Stomach smooth muscle (tissue), 2 donors: ENCODE measurements around the gene IPO11.

ENCODE experiments used
- H3K27ac ChIP-seq: one replicate; pipeline ENCODE4 v1.7.0; 2013; ENCODE audit warnings: mild to moderate bottlenecking, low read length, inconsistent platforms
- H3K27me3 ChIP-seq, 2 donors: one replicate each; pipeline ENCODE4 v1.7.0; 2013; ENCODE audit warnings: low read length in 2 of 2; ENCODE audit not compliant: insufficient read depth in 2 of 2, control insufficient read depth in 1 of 2
- H3K36me3 ChIP-seq, 2 donors: one replicate each; pipeline ENCODE4 v1.7.0; 2013; ENCODE audit warnings: low read length in 2 of 2; ENCODE audit not compliant: control insufficient read depth in 2 of 2, insufficient read depth in 2 of 2
- H3K4me1 ChIP-seq: one replicate; pipeline ENCODE4 v1.7.0; 2013; ENCODE audit warnings: low read length; ENCODE audit not compliant: control insufficient read depth, insufficient read depth
- H3K4me3 ChIP-seq, 2 donors: one replicate each; pipeline ENCODE4 v1.7.0; 2013; ENCODE audit warnings: low read length in 2 of 2
- H3K9ac ChIP-seq, 2 donors: one replicate each; pipeline ENCODE4 v1.7.0; 2013; ENCODE audit warnings: low read length in 2 of 2, mild to moderate bottlenecking in 1 of 2
- H3K9me3 ChIP-seq, 2 donors: one replicate each; pipeline ENCODE4 v1.7.0; 2013; ENCODE audit warnings: low read length in 2 of 2; ENCODE audit not compliant: control insufficient read depth in 2 of 2
- donor health status: healthy.
- donor health status: Pancreatic carcinoma.

The IPO11 gene

DNA sequence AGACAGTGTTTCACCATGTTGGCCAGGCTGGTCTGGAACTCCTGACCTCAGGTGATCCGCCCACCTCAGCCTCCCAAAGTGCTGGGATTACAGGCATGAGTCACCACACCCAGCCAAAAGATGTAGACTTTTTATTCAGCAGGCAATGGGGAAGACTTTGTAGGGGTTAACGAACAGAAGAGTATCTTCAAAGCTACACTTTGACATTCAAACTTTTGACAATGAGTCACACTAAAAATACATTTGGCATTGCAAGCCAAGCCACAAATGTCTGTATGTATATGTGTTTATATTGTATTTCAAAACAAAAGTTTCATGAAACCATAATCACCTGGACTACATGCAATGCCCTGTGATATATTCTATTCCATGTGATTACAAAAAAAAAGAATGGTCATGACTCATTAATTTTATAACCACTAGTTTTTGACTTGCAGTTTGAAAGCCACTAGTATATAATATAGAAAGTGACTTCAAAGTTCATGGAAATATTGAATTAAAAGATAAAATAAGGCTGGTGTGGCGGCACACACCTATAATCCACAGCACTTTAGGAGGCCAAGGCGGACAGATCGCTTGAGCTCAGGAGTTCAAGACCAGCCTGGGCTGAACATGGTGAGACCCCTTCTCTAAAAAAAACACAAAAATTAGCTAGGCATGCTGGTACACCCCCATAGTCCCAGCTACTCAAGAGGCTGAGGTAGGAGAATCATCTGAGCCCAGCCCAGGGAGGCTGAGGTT is 17.2 kb upstream of the IPO11 start:
- Histone ChIP-seq H3K9me3 (no peaks in the 10 kb centered on the region), H3K4me1 (no peaks in the 10 kb centered on the region), H3K36me3 (peaks cover 24 to 27% of the 10 kb centered on the region in 2 donors), H3K27ac (no peak overlapping the region), H3K4me3 (no peak overlapping the region), H3K9ac (no peak overlapping the region), H3K27me3 (no peaks in the 10 kb centered on the region)

DNA sequence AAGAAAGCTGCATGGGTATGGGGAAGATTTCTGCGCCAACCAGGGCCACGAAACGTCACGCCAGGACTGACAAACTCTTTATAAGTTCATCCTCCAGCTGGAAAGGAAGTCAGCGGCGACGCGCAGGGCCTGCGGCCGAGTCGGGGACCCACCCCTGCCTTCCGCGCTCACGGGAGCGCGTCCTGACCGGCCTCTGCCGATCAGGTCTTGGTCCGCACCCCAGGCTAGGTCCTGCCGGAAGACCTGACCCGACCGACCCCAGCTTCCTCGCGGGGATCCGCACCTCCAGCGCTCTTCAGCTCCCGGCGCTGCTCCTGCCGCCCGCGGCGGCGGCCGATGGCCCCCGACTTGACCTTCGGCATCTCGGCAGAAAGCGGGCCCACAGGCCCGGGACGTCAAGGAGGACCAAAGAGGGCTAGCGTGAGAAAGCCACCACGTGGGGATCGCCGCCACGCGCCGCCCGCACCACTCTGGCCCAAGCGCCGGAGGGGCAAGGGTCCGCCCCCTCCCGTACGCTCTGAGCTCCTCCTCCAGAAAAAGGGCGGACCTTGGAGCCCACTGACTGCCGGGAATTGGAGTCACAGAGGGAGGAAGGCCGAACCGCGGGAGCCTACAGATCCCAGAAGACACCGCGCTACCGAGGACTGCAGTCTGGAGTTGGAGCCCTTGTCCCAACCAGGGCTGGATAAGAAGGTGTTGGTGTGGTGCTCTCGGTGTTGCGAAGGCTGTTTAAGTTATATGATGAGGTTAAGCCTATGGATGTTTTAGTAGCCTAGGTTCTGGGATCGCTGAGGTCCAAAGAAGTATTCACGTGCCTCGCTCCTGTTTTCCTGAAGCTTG is 8.9 kb upstream of the IPO11 start, which contains the start of gene DIMT1:
Gene DIMT1 (minus strand): TSS at position 495 of the 840 bp plus-strand sequence. CDS start 133 bp downstream, at position 362.
- Histone ChIP-seq H3K4me3 (peak within 1 kb of the TSS; percentile 93 to 99), H3K27ac (peak within 1 kb of the TSS; percentile 89), H3K9ac (peak within 1 kb of the TSS; percentile 90 to 92), H3K36me3 (peaks cover 0 to 5% of the 10 kb centered on the region in 2 donors), H3K27me3 (no peaks in the 10 kb centered on the region), H3K9me3 (no peaks in the 10 kb centered on the region), H3K4me1 (peaks cover 5% of the 10 kb centered on the region)

DNA sequence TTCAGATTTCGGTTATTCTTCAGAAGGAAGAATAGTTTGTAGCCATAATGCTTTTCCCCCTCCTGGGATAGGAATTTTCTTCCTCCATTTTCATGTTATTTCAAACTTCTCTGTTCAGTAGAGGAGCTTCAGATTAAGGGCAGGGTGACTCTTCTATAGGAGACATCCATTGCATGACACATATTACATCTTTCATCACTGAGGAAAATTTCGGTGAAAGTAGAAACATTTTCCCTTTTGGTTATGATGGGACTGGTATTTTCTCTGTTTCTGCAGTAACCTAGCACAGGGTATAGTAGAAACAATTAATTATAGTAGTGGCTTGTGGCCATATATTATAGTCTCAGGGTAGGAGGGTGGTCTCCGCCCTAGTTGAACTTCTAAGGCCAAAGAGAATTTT is 1.1 kb downstream of the IPO11 start:
- no peaks in the 10 kb centered on the region for H3K27me3 ChIP-seq

DNA sequence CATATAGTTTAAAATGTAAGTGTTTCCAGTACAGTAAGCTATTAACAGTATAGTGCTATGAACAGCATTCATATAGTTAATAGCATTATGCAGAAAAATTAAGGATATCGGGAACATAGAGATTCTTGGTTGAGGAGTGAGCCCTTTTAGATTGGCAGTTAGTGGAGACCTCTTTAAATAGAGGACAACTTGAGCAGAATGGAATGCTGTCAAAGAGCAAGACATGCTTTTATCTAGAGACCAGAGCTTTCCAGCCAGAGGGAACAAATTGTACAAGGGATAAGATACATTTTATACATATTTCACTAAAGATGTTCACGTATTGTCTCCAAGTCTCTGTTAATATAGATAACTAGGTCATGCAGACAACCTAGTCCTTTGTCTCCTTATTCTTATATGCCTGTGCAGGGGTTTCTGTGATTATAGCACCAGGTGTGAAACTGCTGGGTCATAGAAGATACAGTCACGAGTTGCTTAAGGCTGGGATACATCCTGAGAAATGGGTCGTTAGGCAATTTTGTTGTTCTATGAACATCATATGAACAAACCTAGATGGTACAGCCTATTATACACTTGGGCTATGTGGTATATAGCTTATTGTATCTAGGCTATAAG is 6.0 kb downstream of the IPO11 start:
- Histone ChIP-seq H3K4me1 (peaks cover 2% of the 10 kb centered on the region), H3K9ac (no peak overlapping the region), H3K36me3 (no peaks in the 10 kb centered on the region), H3K27me3 (no peaks in the 10 kb centered on the region), H3K27ac (no peak overlapping the region), H3K4me3 (no peak overlapping the region), H3K9me3 (no peaks in the 10 kb centered on the region)

More for the DNA sequence above, 1.1 kb downstream of the IPO11 start:
- Histone ChIP-seq H3K4me1 (peaks cover 7% of the 10 kb centered on the region), H3K36me3 (no peaks in the 10 kb centered on the region), H3K9ac (no peak overlapping the region), H3K4me3 (peak overlapping the region; percentile 78 to 95), H3K27ac (no peak overlapping the region), H3K9me3 (no peaks in the 10 kb centered on the region)

DNA sequence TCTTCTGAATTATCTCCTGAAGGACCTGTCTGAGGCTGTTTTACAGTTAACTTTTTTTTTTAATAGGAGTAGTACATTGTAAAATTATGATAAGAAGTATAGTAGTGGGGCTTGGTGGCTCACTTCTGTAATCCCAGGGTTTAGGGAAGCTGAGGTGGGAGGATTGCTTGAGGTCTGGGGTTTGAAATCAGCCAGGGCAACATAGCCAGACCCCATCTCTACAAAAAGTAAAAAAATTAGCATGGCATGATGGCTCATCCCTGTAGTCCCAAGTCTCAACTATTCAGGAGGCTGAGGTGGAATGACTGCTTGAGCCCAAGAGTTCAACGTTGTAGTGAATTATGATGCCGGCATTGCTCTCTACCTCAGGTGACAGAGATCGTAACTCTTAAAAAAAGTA is 7.0 kb downstream of the IPO11 start:
- no peak overlapping the region for H3K27ac ChIP-seq
- H3K4me3 ChIP-seq = no peak overlapping the region
- no peaks in the 10 kb centered on the region for H3K27me3 ChIP-seq

DNA sequence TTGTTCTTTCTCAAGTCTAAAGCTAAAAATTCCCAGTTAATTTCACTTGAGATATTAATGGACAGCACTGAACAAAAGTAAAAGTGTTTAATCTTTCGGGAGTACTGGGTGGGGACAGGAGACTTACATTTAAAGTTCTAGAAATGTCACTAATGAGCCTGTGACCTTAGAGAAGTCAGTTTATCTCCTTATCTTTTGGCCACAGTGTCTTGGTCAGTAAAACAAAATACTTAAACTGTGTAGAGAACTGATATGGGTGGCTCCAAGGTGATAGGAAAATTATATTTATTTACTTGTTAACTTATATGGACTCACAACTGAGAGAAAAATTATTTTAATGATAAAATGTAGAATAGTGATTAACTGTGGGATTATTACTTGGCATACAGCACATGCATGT is 8.9 kb downstream of the IPO11 start:
- Histone ChIP-seq H3K27me3 (no peaks in the 10 kb centered on the region), H3K4me3 (no peak overlapping the region), H3K27ac (no peak overlapping the region), H3K36me3 (no peaks in the 10 kb centered on the region), H3K4me1 (no peaks in the 10 kb centered on the region), H3K9ac (no peak overlapping the region), H3K9me3 (no peaks in the 10 kb centered on the region)

More for the DNA sequence above, 7.0 kb downstream of the IPO11 start:
- Histone ChIP-seq H3K9me3 (no peaks in the 10 kb centered on the region), H3K4me1 (no peaks in the 10 kb centered on the region), H3K36me3 (no peaks in the 10 kb centered on the region), H3K9ac (no peak overlapping the region)

DNA sequence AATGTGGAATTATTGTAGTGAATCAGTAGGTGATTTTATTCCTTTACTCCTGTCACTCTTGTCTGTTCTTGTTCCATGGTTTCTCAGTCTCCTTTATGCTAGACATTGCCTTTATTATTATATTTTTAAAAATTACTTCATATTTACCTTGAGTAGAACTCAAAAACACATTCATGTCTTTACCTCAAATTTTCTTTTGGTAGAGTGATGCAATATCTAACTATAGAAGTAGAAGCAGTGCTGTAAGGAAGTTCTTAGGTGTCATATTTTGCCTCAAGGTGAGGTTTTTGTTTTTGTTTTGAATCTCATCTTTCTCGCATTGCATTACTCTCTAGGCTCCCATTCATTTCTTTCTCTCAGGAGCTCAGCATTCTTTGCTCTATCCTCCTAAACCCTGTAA is 12.2 kb downstream of the IPO11 start:
- Histone ChIP-seq H3K36me3 (no peaks in the 10 kb centered on the region), H3K4me3 (no peak overlapping the region), H3K27me3 (no peaks in the 10 kb centered on the region), H3K27ac (no peak overlapping the region), H3K4me1 (no peaks in the 10 kb centered on the region), H3K9me3 (no peaks in the 10 kb centered on the region), H3K9ac (no peak overlapping the region)

DNA sequence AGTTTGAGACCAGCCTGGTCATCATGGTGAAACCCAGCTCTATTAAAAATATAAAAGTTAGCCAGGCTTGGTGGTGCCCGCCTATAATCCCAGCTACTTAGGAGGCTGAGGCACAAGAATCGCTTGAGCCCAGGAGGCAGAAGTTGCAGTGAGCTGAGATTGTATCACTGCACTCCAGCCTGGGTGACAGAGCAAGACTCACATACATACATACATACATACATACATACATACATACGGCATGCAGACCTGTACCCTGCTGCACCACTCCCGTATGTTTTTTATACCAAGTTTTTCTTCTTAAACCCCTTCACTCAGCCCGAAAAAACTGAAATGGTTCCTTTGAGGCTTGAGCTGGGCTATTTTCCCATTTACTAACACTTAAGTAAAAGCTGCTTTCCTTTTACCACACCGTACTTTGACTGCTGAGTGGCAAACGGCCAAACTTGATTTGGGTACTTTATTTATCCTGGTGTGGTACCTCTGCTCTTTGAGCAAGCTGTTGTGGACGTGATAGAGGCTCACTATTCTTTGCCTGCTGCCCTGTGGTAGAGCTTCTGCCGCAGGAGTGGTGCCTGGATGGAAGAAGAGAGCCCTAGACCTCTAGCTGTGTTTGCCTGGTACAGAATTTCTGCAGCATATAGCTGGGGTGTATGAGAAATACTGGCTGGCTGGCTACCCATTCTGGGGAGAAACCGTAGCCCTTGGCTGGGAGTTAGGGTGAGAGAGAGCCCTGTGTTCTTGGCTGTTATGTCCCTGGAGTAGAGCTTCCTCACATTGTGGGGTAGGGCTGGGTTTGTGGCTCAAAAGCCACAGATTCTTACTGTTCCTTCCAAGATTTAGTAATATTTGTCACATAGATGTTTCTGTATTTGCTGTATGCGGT is 19.4 kb downstream of the IPO11 start:
- Histone ChIP-seq H3K4me1 (peaks cover 2% of the 10 kb centered on the region), H3K27me3 (no peaks in the 10 kb centered on the region), H3K27ac (no peak overlapping the region), H3K4me3 (no peak overlapping the region), H3K9ac (no peak overlapping the region), H3K9me3 (no peaks in the 10 kb centered on the region), H3K36me3 (no peaks in the 10 kb centered on the region)

DNA sequence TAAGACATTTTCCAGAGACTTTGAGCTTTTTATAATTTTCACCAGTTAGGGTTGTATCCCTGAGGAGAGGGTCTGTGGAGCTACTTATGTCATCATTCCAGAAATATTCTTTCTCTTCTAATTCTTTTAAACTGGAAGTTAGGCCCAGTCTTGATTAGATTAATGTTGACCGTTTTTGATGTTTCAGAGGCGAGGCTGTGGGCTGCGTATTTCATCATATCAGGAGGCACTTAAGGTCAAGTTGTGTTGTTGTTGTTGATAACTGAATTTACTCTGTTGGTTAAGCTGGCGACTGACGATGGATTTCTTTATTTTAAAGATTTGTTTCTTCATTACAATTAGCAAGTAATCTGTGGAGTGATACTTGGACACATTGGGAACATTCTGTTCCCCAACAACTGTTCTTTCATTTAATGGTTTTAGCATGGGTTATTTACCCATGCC is 20.1 kb downstream of the IPO11 start:
- no peak overlapping the region for H3K4me3 ChIP-seq
- no peak overlapping the region for H3K27ac ChIP-seq
- no peaks in the 10 kb centered on the region for H3K27me3 ChIP-seq
- H3K9me3 ChIP-seq = no peaks in the 10 kb centered on the region
- H3K9ac ChIP-seq = no peak overlapping the region
- peaks cover 2% of the 10 kb centered on the region for H3K4me1 ChIP-seq
- H3K36me3 ChIP-seq = no peaks in the 10 kb centered on the region

DNA sequence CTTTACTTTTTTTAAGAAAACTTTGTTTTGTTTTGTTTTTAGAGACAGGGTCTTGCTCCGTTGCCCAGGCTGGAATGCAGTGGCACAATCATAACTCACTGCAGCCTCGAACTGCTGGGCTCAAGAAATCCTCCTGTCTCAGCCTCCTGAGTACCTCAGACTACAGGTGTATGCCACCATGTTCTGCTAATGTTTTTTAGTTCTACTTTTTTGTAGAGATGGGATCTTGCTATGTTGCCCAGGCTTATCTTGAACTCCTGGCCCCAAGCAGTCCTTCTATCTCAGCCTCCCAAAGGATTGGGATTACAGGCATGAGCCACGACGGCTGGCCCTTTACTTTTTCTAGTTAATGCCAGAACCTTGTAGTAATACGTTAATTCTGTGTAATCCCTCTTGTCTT is 36.0 kb downstream of the IPO11 start:
- Histone ChIP-seq H3K36me3 (peaks cover 2 to 4% of the 10 kb centered on the region in 2 donors), H3K27me3 (no peaks in the 10 kb centered on the region), H3K4me1 (no peaks in the 10 kb centered on the region), H3K9me3 (no peaks in the 10 kb centered on the region), H3K9ac (no peak overlapping the region), H3K27ac (no peak overlapping the region), H3K4me3 (no peak overlapping the region)
